ENCODE measurements around the gene ABCA13.
"Not testable (repeated sequence)": the region's sequence is repeated elsewhere in the genome, so short reads cannot be mapped to it uniquely, and the experiment has no call there.

Gene ABCA13

DNA sequence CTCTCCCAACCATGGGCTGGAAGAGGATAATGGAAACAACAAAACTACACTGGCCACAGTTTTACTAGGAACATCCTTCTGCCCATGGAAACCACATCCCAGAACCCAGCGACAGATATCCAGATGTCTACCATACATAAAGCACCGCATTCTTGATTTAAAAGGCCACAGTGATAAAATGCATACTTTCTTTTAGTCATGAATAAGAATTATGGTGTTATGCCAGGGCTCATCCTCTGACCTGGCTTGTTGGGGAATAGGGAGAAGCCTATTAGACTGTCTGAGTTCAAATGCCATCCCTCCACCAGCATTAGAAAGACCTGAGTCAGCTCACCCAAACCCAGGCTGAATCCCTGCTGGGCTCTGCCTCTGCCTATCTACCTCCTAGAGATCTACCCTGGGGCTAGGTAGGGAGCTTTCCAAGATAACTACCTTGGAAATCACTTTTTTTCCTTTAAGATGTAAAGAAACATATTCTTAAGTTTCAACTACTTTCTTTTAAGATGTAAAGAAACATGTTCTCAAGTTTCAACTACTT, 5.2 kb downstream of the ABCA13 start:
- DNase-seq (ENCODE audit: low read depth), result no peak

- DNase-seq (ENCODE audit: low read depth), result no peak
These were observed 6.0 kb downstream of the ABCA13 start for GRCh38 chr7:48177271-48177670.

DNA sequence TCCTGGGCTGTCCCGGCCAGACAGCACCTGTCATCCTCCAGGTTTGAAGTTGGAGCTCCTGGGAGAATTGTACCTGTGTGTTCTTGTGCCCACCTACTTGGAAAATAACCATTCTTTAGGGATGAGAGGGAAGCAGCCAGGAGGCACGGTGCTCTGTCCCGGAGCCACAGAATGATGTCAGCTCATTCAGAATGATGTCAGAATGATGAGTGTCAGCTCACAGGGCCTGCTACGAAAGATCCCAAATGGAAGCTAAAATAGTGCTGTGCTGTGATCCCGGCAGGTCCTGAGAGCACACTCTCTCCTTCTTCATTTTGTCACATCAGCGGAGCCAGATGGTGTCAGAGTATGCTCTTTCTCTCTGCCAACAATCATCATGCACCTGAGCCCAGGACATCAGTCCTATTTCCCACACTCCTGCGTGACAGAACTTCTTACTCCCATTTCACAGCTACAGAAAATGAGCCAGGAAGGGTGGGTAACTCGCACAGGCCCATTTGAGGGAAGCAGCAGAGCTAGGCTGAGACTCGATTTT, 8.3 kb downstream of the ABCA13 start:
- no peak for DNase-seq (ENCODE audit: low read depth)

DNA sequence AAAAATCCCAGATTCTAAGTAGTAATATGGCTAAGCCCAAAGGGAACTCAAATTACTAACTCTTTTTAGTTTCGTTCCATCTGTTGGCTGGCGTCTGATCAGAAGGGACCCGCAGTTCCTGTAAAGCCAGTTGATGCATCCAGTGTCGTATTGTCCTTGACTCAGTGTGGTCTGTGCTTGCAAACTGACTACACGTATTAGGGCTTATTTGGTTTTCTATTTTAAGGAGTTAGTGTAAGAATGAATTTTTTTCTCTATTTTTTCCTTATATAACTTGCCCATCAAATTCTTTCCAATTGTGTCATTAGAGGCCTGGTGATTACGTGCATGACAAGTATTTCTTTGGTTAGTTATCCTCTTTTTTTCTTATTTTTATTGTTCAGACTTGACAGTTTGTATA, 9.7 kb downstream of the ABCA13 start:
- DNase-seq (ENCODE audit: low read depth), result no peak

DNA sequence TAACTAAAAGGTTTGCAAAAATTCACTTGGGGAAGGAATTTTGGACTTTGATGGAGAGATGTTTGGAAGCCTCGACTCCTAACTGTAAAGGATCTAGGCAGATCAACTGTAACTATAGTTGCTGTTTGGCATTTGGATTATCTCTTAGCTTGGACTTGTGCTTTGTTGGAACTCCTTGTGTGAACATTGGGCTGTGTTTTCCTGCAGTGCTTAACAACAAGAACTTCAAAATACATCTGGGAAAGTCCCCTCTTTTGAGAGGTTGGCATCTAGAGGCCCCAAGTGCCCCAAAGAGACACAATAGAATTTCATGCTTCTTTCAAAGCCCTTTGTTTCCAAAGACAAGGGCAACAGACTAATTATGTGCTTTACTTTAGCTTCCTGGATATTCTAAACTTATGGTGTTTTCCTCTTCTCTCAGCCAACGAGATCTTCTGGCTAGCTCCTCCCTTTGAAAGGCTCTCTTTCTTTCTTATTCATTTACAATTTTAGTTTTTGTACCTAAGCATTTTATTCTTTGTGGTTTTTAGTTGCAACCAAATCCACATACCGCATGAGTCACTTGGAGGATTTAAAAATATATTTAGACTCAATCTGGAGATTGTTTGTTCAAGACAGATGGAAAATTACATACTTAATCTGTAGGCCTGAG, 11.6 kb downstream of the ABCA13 start:
- DNase-seq (ENCODE audit: low read depth), result no peak

DNA sequence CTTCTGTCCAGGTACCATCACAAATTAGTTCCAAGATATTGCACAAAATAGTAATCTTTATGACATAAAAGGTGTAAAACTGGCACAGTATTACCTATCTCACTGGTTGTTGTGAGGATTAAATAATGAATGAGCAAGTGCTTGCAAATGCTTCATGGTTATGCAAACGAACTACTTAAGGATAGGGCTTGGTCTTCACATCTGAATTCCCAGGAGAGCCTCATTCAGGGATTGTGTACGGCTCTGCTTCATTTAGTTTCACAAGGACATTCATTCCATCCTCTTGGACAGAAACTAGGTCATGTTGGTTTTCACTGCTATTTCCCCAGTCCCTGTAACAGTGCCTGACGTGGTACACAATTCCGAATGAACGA, 12.1 kb downstream of the ABCA13 start:
- DNase-seq (ENCODE audit: low read depth), result no peak

DNA sequence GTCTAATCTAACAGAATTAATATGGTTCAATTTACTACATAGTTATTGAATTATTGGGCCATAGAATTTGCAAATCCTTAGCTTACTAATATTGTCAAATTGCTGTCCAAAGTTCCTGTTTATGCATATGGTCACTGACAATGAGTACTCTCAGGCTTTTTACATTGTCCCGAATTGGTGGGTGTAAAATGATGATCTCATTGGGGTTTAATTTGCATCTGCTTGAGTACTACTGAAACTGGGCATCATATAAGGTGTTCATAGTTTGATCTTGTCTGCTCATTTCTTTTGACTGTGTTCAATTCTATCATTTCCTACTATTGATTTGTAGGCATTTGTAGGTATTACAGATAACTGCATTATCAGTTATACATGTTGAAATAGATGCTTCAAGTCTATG, 12.7 kb downstream of the ABCA13 start:
- no peak for DNase-seq (ENCODE audit: low read depth)

GRCh38 chr7:48188776-48189520, 17.7 kb downstream of the ABCA13 start:
- DNase-seq (ENCODE audit: low read depth), result no peak

- DNase-seq (ENCODE audit: low read depth), result no peak
These were observed 21.7 kb downstream of the ABCA13 start for GRCh38 chr7:48192996-48193395.

- no peak for DNase-seq (ENCODE audit: low read depth)
These were observed 22.2 kb downstream of the ABCA13 start for GRCh38 chr7:48193421-48193820.

GRCh38 chr7:48200946-48201589, 29.8 kb downstream of the ABCA13 start:
- DNase-seq (ENCODE audit: low read depth), result not testable (repeated sequence)

GRCh38 chr7:48202916-48203315, 31.7 kb downstream of the ABCA13 start:
- DNase-seq (ENCODE audit: low read depth), result not testable (repeated sequence)

DNA sequence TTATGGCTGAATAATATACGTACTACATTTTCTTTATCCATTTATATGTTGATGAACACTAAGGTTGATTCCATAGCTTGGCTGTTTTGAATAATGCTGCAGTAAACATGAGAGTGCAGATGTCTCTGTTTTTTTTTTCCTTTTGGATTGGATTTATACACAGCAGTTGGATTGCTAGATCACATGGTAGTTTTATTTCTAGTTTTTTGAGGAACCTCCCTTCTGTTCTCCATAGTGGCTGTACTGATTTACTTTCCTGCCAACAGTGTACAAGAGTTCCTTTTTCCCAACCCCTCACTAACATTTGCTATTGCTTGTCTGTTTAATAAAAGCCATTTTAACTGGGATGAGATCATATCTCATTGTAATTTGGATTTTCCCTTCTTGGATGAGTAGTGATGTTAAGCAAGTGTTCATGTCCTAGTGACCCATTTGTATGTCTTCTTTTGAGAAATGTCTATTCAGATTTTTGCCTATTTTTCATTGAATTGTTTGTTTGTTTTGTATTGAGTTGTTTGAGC, 36.0 kb downstream of the ABCA13 start:
- no peak for DNase-seq (ENCODE audit: low read depth)

GRCh38 chr7:48209004-48209600, 37.8 kb downstream of the ABCA13 start:
- DNase-seq (ENCODE audit: low read depth), result no peak

GRCh38 chr7:48213226-48213625, 42.0 kb downstream of the ABCA13 start:
- DNase-seq (ENCODE audit: low read depth), result no peak

GRCh38 chr7:48217266-48217665, 46.0 kb downstream of the ABCA13 start:
- DNase-seq (ENCODE audit: low read depth), result no peak

- no peak for DNase-seq (ENCODE audit: low read depth)
These were observed 46.5 kb downstream of the ABCA13 start for GRCh38 chr7:48217753-48218152.

- DNase-seq (ENCODE audit: low read depth), result no peak
These were observed 52.8 kb downstream of the ABCA13 start for GRCh38 chr7:48224042-48224441.

- DNase-seq (ENCODE audit: low read depth), result no peak
These were observed 53.8 kb downstream of the ABCA13 start for GRCh38 chr7:48225101-48225500.

DNA sequence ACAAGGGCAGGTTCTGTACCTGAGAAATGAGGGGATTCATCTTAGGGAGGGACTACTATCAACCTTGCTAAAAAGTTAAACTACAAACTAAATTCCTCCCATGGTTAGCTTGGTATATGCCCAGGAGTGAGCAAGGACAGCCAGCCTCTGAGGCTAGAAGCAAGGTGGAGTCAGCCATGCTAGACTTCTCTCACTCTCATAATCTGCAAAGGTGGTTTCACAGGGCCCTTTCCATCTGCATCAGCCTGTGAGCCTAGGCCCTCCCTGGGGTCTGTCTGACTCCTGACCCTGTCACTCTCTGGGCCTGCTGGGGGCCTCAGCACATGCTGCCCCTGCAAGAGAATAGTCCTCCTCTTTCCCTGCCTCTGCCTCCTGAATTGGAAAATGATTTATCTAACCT, 66.1 kb downstream of the ABCA13 start:
- no peak for DNase-seq (ENCODE audit: low read depth)

GRCh38 chr7:48242846-48243245, 71.6 kb downstream of the ABCA13 start:
- no peak for DNase-seq (ENCODE audit: low read depth)

DNA sequence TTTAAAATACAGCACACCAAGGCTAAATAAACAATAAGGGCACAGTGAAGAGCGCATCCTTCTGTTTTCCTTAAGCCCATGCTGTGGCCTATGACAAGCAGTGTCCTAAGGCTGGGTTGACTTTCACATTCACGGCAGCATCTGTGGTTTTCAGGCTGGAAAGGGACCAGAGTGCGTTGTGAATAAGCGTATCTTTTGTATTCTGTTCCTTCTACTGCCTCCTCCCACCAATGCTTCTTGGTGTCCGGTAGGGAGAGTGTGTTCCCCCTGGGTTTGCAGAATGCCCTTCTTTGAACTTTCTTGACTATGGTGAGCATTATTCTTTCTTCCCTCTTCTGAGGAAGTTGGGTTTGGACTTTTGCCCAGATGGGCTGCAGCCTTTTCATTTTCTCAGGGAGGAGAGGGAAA, 73.6 kb downstream of the ABCA13 start:
- no peak for DNase-seq (ENCODE audit: low read depth)

Measured in stimulated activated CD8-positive, alpha-beta memory T cell treated with anti-CD3 and anti-CD28 coated beads, Interleukin-15, amount 100 ng/mL, for 1 hour (primary cell).